Gastroesophageal sphincter (tissue), 3 donors: ENCODE data around the gene TMEM258.

Experiments
- CTCF ChIP-seq, 4 experiments: fragments of 200-600 bp in 2 of 4; fragments of 450-650 bp in 2 of 4; sonication (generic) in 1 of 4; IDR thresholded peaks; one replicate each; pipeline ENCODE4 v1.5.1; 2017 to 2019; ENCODE audit warnings: antibody characterized with exemption in 4 of 4, mild to moderate bottlenecking in 2 of 4, moderate library complexity in 2 of 4
- POLR2A ChIP-seq, 2 donors: fragments of 450-650 bp; IDR thresholded peaks; one replicate each; pipeline ENCODE4 v1.6.1; 2017; ENCODE audit warnings: antibody characterized with exemption in 2 of 2, mild to moderate bottlenecking in 2 of 2, moderate library complexity in 1 of 2

DNA sequence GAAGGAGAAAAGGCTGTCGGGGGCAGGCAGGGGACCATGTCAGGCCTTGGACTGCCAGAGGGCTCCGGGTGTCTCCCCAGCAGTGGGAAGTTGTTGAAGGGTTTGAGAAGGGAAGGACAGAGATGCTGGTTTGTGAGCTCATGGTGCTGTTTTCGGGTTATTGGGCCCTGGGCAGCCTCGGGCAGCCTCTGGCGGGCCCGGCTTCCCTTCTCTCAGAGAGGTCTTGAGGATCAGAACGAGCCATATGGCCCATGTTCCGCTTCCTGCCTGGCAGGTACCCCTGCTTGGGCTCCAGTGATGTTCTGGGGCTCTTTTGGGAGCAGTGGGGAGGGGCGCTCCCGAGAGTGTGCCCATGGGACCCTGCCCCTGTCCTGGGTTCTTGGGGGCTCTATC is 30.2 kb downstream of the TMEM258 start:
- TF ChIP-seq CTCF (IDR thresholded peaks at IDR 0.05) = no peak
- TF ChIP-seq POLR2A (IDR thresholded peaks at IDR 0.05) = no peak
